GM21515 (cell line): Measurements from ENCODE around the gene UMAD1.

Source experiments
- ATAC-seq: cut with Tn5 transposase; IDR thresholded peaks from one replicate; pipeline ENCODE4 v1.9.1; 2021; ENCODE audit not compliant: unreplicated experiment

Gene UMAD1

DNA sequence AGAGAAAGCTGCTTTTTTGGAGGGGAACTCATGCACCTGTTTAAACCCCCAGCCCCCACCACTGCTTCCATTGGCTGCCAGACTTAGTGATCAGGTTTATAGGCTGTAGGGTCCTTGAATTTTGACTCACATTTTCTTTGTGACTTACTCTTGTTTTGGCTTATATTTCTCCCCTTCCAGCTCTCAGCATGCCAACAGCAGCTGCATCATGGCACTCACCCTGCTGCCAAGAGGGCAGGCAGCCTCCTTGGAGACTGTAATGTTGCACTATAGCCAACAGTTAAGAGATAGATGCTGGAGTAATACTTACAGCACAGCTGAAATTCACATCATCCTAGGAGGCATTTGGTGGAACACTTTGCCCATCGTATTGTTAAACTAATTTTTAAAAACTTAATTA lies 230.0 kb downstream of the UMAD1 start:
- ATAC-seq, result no peak

DNA sequence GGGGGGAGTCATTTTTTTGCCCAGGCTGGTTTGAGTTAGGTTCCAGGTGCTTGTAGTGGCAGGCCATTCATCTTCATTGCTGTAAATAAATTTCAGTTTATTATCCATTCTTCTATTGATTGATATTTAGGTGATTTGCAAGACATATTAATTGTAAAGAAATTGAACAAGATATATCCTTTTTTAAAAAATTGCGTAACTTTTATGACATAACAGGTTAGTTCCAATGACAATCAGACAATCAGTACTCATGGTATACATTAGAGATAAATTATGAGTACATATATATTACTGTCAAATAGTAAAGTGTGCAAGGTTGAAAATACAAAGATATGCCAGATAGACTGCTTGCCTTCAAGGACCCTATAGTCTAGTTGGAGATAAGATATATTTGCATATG lies 235.9 kb downstream of the UMAD1 start:
- ATAC-seq, result no peak

DNA sequence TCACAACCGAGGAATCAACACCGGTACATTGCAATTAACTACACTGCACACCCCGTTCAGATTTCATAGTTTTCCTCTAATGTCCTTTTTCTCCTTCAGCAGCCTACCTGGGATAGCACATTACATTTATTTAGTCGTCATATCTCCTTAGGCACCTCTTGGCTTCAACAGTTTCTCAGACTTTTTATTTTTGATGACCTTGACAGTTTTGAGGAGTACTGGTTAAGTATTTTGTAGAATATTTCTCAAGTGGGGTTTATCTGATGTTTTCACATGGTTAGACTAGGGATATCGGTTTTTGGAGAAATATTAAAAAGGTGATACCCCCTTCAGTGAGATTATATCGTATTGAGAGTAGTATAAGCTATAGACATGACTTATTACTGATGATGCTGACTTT lies 241.0 kb downstream of the UMAD1 start:
- ATAC-seq, result no peak

DNA sequence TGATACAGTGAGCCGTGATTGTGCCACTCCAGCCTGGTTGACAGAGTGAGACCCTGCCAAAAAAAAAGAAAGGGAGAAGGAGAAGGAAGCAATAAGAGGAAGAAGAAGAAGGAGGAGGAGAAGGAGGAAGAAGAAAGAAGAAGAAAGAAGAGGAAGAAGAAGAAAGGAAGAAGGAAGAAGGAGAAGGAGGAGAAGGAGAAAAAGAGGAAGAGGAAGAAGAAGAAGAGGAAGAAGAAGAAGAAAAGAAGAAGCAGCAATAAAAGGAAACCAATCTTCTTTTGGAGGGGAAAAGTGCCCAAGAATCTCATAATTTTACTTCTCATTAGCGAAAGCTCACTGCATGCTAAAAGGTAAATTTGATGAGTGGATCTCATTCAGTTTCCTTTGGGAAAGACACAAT lies 242.3 kb downstream of the UMAD1 start:
- no peak for ATAC-seq

DNA sequence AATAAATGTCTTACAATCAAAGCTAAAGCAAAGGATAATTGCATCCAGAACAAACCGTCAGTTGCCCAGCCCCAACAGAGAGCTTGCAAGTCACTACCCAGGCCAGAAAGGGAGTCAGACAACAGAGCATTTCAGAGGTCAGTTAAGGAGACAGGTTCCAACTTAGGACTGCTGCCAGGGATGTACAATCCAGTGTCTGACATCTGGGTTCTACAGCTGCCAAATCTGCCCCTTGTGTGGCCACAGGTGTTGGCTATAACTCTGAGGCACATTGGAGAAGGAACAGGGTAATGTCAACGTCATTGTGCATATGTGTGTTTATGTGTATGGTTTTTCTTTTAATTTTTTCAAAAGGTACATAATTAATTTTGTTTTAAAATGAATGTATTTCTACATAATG lies 242.8 kb downstream of the UMAD1 start:
- no peak for ATAC-seq

DNA sequence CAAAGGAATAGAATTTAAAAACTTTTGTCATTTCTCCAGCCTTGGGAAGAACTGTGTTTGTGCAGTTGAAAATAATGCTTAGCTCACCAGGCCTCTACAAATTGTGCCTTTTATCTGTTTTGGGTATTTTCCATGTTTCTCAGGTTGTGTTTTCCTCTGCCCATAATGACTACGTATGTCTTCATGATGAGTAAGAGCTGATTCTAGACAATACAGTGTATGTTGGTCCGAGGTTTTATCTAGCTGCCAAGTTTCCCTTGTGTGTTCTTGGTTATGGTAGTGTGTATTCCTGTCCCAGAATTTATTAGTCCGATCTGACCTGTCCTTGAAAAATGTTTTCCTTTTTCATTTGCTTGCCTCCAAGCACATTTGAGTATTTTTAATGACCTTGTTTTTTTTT lies 244.3 kb downstream of the UMAD1 start:
- no peak for ATAC-seq

DNA sequence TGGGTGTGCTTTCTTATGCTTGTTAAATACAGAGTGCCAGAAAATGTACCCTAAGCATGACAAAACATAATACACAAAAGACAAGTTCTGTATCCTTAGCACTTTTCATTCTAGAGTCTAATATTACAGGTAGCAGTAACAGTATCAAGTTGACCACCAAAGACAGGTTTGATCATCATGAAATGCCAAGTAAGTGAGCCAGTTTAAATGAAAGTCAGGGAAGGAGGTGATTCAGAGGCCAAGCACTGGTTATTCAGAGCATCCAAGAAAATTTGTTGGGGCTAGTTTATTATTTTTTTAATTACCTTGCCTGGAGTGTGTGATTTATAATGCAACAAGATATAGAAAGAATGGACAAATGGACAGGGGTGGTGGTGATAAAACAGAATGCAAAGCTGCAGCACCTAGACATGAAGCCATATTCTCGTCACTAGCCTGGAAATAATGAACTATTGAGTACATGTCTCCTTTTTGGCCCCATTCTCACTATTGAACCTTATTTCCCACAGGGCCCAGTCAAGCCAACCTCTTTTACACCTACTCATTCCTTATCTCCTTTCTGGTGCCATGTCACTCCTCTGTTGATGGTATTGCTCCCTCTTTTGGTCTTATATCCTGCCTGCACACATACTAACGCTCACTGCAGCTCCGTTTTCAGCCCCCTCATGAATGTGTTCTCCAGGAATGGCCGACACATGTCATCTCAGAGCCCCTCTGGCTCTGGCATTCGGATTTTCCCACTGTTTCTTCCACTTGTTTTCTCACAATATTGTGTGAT lies 249.4 kb downstream of the UMAD1 start:
- no peak for ATAC-seq

DNA sequence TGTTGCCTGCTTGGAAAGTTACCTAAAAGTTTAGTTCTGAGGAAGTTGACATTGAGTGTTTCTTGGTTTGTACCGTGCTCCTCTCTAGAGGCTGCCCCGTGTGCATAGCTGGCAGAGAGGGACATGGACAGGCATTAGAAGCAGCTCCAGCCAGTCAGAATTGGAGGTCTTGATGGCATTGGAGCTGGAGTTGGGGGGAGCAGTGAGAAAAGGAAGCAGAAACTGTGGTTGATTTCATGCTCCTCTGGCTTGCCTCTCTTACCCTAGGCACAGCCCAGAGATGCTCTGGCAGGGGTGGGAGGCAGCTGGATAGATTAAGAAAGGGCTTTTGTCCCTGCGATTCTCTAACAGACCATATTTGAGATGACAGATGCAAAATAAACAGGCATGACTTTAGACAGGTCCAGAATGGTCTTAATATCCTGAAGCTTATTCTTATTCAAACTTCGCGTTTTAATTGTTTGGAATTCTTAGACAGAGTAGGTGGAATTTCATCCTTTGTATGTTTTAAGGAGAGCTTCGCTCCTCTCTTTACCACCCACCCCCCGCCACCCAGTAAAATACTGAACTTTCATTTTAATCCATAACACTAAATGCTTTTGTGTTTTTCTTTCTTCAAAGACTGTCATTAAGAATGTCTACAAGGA lies 254.6 kb downstream of the UMAD1 start:
- ATAC-seq, result no peak

DNA sequence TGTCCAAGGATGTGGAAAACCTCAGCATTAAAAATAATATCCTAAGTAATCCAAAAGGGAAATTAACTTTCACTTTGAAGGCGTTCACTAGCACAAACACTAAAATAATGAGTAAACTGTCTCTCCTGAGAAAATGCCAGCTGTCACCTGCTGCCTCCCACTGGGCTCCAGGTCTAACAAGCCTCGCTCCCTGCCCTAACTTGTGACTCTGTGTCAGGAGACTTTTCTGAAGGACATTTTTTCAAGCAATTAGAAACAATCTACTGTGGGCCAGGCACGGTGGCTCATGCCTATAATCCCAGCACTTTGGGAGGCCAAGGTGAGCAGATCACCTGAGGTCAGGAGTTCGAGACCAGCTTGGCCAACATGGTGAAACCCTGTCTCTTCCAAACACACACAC lies 255.2 kb downstream of the UMAD1 start:
- no peak for ATAC-seq

DNA sequence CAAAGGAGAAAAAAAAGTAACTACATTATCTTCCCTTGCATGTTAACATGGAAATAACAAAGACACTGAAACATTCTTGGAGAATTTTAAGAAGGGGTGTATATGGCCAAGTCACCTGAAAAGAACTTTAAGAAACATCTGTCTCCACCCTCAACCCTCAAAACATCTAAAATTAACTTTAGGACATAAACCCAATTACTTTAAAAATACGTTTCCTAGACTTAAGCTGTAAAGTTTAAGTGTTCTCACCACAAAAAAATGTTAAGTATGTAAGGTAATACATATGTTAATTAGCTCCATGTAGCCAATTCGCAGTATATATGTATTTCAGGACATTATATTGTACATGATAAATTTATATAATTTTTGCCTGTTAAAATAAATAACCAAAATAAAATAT lies 257.0 kb downstream of the UMAD1 start:
- ATAC-seq, result no peak

DNA sequence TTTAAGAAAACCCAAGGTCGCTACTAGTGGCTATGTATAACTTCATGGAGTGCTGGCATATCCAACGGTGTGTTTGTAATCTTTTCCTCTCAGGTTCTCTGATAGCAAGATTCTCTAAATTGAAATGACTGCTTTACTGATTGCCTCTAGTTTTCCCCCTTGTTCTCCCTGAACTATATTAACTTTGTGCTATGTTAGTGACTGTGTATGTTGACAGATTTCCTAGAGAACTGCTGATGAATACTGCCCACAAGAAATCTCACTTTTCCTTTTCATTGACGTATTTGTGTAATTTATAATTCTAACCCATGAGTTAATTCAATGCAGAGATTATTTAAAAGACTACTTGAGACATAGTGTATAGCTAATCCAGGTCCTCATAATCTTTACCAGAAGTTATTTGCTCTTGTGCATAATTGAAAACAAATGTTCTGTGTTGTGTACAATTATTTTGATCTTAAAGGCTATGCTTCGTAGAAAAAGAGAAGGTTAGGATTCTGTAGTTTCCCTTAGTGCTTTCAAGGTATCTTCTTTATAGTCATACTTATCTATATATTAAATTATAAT lies 257.5 kb downstream of the UMAD1 start:
- no peak for ATAC-seq

DNA sequence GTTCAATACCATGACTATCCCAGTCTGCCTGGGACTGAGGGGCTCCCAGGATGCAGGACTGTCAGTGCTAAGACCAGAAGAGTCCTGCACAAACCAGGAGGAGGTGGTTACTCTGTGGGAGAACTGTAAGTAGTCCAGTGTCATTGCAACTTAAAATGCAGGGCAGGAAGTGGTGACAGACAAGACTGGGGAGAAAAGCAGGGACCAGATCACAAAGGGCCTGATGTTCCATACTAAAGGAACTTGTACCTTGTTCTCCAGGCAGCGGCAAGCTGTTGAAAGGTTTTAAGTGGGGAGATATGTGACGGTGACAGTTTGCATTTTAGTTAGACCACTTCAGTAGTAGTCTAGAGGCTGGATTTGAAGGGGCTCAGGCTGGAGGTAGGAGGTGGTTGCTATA lies 262.3 kb downstream of the UMAD1 start:
- no peak for ATAC-seq

DNA sequence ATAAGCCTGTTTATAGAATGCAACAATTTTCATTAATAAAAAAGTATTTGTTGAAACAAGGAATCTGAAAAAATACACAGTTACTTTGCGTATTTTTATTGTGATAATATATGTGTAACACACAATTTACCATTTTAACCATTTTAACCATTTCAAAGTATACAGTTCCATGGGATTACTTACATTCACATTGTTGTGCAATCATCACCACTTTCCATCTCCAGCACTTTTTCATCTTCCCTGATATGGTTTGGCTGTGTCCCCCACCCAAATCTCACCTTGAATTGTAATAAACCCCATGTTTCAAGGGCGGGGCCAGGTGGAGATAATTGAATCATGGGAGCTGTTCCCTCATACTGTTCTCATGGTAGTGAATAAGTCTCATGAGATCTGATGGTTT lies 266.8 kb downstream of the UMAD1 start:
- no peak for ATAC-seq

DNA sequence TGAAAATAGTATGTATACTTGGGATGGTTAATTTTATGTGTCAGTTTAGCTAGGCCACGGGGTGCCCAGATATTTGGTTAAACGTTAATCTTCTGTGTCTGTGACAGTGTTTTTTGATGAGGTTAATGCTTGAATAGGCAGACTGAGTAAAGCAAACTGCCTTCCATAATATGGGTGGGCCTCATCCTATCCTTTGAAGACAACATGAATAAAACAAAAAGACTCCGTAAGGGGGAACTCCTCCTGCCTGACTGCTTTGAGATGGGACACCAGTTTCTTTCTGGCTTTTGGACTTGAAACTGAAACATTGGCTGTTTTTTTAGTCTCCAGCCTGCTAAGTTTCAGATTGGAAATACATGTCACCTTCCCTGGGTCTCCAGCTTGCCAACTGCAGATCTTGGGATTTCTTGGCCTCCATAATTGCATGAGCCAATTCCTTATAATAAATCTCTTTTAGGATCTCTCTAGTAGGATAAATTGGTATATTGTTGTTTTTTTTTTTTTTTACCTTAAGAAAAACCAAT lies 268.1 kb downstream of the UMAD1 start:
- no peak for ATAC-seq

DNA sequence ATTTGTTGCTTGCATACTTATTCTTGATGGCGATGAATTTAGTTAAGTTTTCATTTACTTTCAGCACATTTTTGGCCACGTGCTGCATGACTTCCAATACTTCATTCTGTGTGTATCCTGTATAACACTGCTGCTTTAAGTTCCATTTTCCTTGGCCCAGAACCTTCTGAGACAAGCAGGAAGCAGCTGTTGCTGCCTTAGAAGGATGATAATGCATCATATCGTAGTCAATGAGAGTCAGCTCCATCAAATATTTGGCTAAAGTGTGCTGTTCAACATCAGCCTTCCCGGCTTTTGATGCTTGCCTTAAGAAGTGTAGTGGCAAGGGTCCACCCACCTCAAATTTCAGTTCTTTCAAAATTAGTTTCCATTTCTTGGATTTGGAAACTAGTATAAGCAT lies 268.8 kb downstream of the UMAD1 start:
- no peak for ATAC-seq

DNA sequence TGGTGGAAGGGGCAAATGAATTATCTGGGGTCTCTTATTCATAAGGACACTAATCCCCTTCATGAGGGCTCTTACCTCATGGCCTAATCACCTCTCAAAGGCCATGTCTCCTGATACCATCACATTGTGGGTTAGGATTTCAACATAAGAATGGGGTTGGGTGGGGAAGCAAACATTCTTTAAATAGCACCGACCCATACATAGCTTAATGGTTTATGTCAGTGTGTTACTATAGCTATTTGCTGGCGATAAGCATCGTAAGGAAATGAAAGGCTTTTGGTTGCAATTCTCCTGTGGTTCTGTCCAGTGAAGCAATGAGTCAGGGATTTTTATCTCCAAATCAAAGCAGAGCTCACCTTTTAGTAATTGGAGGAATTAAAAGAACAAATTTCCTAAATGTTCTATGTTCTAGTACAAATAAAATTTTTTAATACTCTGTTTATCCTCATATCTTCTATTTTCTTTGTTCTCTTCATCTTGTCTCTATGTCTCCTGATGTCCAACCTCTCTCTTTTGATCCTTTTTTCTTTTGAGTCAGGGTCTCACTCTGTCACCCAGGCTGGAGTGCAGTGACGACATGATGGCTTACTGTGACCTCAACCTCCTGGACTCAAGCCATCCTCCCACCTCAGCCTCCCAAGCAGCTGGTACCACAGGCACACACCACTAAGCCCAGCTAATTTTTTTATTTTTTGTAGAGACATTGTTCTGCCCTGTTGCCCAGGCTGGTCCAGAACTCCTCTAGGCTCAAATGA lies 271.0 kb downstream of the UMAD1 start:
- ATAC-seq, result no peak

DNA sequence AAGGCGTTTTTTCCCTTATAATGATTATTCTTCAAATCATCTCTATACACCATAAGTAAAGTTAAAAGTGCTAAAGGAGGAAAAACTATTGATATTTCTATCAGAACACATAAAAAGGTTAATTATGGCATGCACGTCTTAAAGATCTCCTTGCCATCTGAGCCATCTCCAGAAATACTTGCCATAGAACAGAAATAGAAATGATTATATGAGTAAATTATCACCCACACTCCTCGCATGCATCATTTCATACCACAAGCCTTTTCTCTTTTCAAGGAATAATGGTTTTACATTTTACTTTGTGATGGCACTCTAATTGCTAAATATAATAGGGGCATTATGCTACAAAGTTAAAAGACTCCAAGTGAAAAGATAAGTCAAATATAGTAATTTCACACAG lies 272.4 kb downstream of the UMAD1 start:
- ATAC-seq, result no peak

DNA sequence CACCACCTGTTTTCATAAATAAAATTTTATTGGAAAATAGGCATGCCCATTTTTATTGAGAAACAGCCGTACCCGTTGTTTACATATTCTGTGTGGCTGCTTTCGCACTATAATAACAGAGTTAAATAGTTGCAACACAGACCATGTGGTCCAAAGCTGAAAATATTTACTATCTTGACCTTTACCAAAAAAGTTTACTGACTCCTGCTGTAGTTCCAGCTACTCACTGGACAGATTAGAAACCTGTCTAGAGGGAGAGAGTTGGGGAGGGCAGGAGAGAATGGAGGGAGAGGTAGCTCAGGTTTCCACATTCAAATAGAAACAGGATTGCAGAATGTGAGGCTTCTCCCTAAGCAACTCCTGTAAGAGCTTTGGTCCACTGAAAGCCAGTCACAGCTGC lies 273.0 kb downstream of the UMAD1 start:
- no peak for ATAC-seq

DNA sequence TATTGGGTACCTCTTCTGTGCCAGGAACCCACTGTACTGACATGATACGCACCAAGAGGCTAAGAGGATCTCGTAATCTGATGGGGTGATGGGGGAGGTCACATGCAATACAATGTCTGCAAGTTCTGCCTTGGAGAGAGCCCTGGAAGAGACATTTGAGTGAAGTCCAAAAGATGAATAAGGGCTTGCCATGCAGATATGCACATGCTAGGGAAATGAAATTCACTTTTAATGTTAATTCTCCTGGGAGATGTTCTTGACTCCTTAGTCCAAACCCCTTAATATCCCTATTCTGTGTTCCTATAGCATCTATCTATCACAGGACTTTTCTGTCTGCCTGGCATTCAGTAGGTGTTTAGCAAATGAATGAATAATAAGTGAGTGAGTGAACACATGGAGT lies 274.0 kb downstream of the UMAD1 start:
- no peak for ATAC-seq

DNA sequence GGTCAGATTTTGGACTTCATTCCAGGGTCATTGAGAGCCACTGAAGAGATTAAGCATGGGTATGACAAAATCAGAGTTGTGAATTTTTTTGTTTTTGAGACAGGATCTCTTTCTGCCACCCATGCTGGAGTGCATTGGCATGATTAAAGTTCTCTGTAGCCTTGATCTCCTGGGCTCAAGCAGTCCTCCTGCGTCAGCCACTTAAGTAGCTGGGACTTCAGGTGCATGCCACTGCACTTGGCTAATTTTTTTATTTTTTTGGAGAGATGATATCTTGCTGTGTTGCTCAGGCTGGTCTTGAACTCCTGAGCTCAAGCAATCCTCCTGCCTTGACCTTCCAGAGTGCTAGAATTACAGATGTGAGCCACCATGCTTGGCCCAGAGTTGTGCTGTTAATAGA lies 275.5 kb downstream of the UMAD1 start:
- no peak for ATAC-seq

DNA sequence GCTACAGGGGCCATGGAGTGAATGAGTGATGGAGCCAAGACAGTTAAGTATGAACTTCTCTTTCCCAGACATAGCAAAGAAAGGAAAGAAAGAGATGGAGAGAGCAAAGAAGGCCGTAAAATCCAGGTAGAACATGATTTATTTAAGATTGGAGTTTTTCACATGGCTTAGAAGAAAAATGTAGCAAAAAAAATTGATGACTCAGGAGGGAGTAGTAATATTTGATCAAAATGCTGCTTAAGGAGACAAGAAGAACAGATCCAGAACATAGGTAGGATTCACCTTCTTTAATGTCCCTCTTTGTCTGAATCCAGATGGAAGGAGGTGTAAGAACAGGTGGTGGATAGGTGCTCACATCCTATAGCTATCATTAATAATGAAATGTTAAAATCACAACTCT lies 277.0 kb downstream of the UMAD1 start:
- no peak for ATAC-seq
